HG03558 (cell line): Measurements from ENCODE around the gene MAN1A1.

ENCODE experiments used
- ATAC-seq: cut with Tn5 transposase; IDR thresholded peaks from one replicate; pipeline ENCODE4 v1.9.1; 2021; ENCODE audit warnings: moderate number of reproducible peaks; ENCODE audit not compliant: unreplicated experiment; ENCODE audit errors: extremely low read depth

MAN1A1 gene

DNA sequence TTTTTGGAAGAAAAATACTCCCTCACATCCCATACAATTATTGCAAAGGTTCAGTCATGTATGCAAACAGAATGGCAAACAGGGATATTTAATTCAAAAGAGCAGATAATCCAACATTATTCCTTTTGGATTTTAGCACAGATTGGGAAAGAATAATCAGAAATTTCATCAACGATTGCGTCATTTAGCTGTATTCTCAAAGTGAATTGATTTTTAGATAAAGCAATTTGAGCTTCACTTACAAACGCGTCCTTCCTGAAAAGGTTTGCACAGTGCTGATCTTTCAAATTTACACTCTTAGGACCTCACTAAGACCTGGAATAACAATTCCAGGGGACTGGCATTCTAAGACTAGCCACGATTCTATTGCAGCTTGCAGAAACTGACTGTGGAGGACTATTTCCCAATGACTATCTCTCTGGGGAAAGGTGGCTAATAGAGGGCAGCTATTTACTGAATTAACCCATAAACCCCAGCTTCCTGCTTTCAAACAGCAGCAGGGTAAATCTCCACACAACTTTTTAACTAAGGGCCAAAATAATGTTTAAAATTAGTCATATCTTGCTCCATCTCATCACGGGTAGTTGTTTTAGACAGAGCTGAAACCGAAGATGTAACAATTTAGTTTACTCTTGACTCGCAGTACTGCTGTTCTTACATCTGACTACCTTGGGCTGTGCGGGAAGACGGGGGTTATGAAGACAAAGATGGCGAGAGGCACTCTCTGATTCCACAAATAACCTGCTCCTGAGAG lies 139.9 kb downstream of the MAN1A1 start:
- ATAC-seq: peak; percentile 36

DNA sequence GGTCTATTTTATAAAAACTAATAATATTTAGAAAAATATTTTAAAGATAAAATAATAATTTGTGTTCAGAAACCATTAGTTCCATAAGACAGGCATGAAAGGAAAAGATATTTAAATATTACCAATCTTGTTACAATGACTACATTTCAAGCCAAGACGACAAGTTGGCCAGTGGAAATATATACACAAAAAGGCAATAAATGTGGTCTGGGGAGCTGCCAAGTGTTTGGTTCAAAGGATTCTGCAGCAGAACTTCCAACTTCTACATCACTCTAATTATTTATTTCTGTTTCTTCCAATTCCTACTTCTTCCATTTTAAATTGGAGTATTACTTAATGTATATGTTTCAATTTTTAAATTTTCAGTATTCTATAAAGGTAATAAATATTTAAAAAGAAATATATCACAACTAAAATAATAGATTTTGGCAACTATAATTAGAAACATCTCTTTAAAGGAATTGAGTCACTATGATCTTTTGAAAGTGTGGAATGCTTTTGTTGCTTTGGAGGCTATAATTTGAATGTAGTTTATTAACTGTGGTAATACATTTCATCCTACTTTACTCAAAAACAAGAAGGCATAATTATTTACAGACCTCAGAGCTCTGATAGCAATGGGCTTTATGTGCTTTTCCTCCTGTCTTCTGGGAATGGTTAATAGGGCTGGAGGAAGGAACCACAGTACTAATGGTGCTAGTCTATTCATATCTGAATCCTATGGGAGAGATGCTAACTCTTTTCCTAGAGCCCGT lies 141.4 kb downstream of the MAN1A1 start:
- ATAC-seq: no peak

GRCh38 chr6:119207327-119207726 lies 142.2 kb downstream of the MAN1A1 start:
- ATAC-seq: no peak

DNA sequence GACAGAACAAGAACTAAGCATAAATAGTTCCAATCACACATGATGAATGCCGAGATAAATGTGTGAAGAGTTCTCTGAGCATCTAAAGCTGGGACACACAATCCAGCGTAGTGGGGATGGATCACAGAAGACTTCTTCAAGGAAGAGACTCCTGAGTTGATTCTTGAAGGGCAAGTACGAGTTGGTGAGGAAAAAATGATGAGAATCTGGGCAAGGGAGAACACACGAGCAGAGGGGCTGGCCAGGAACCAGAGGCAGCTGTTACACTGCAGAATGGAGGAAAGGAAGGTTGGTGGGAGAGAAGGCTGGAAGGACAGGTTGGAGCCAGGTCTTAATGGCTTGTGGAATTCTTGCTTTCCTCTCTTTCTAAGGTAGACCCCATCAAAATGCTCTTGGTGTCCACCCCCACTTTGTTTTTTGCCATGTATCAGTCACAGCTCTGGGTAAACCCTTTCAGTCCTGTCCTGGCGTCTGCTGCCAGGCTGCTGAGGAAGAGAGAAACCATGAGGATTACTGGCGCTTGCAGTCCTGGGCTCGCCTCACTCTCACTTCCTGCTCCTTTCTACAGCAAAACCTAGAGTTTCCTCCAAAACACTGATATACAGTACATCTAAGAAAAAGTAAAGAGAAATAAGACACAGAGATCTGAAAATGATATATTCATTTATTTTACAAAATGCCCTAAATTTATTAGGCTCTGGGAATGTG lies 143.5 kb downstream of the MAN1A1 start:
- ATAC-seq: peak; percentile 78

DNA sequence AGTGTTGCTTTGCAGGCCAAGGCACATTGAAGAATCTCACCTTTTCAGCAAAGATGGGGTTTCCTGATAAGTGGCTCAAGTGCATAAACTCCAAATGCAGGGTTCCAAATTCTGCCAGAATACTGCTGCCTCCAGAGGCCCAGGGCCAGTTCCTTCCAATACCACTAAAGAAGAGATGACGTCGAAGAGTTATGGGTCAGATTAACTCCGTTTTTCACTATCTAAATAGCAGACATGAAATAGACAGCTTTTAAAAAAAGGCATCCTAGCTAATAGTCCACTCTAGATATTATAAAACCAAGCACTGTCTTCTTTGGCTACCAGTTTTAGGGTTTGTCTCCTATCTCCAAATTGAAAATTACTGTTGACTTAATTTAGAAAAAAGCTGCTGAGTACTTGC lies 144.8 kb downstream of the MAN1A1 start:
- no peak for ATAC-seq

- ATAC-seq: no peak
Measured at GRCh38 chr6:119201480-119201879, 148.1 kb downstream of the MAN1A1 start.

DNA sequence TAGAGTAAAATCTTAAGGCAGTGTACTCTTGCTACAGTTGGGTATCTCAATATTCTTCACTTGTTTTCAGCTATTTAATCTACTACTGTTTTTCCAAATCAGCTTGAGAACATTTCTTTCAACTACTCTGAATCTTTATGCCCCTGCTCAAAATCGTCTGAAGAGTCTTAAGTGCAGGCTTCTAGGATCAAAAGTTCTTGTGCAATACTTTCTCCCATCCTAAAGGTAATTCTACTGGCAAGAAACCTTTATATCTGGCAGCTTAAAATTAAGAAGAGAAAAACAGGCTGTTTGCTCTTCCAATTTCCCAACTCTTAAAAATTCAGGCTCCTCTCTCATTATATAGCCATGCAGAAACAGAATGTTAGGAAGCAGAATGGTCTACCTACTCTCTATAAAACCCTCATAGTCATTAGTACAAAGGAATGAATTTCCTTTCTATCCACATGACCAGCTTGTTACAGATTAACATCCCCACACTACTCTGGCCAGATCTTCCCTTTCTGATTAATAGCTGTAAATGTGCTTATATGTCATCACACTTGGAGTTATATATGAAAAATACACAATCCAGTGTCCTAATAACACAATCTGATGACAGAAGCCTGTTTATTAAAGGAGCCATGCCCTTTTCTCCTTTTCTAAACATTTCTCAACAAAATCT lies 148.9 kb downstream of the MAN1A1 start:
- no peak for ATAC-seq

- ATAC-seq: no peak
Measured at GRCh38 chr6:119197271-119197670, 152.3 kb downstream of the MAN1A1 start.

- no peak for ATAC-seq
Measured at GRCh38 chr6:119196715-119197114, 152.8 kb downstream of the MAN1A1 start.

- ATAC-seq: no peak
Measured at GRCh38 chr6:119195848-119196247, 153.7 kb downstream of the MAN1A1 start.

DNA sequence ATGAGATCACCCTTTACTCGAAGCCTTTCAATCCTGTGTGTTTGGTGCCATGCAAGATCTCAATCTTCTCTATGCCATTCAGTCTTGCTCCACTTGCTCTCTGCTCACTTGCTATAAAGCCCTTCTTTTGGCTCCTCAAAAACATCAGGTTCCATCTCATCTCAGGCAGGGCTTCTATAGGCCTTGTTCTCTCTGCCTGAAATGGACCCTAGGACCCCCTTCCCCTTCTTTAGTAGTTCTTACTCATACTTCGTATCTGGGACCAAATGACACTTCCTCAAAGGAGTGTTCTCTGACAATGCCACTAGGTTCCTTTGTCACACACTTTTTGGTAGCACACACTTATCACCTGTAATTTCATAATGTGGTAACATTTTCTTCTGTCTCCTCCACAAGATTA lies 154.4 kb downstream of the MAN1A1 start:
- ATAC-seq: no peak

DNA sequence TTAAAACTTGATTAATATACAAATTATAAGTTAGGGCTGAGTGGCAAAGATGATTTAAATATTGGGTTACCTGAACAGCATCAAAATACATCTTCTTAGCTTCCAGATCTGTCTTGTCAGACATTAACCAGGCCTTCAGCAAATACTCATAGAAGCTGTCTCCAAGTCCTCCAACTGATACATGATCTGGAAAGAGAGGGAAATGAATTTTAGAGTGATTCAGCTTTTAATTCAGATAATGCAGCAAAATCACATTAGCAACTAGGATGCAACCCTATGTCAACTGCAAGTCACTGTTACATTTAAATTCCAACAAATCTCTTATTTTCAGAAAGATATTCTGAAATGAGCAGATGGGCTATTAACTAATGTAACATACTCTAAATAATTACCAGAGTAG lies 155.9 kb downstream of the MAN1A1 start:
- ATAC-seq: no peak

- no peak for ATAC-seq
Measured at GRCh38 chr6:119192200-119192599, 157.4 kb downstream of the MAN1A1 start.

DNA sequence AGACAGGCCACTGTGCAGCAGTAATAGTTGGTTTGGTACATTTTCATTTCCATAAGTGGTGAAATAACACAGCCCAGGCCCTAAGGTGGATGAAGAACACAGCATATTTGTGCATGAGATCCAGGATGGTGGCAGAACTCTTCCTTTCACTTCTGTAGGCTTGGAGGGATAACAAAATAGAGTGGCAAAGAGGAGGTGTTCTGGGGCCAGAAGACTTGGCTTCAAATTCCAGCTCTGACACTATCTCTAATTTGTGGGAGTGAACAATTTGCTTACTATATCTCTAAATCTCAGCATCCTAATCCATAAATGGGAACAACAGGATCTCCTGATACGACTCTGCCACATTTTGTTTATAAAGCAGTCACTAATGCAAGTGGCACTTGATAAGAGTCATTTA lies 159.4 kb downstream of the MAN1A1 start:
- ATAC-seq: no peak

DNA sequence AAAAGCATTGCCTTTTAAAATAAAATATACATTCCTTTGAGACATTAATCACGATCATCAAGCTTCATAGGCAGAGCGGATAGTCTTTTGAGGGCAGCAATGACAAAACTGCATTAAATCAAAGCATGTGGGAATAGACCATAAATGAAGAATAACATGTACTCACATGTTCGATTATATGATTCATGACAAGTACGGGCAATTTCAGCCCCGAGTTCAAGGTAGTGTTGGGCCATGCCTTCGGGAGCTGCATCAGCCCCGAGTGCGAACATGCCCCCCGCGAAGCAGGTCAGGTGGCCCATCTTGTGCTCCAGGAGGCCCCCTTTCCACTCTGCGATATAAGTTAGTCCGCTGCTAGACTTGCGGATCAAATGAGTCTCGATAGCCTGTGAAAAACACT lies 160.1 kb downstream of the MAN1A1 start:
- ATAC-seq: no peak

DNA sequence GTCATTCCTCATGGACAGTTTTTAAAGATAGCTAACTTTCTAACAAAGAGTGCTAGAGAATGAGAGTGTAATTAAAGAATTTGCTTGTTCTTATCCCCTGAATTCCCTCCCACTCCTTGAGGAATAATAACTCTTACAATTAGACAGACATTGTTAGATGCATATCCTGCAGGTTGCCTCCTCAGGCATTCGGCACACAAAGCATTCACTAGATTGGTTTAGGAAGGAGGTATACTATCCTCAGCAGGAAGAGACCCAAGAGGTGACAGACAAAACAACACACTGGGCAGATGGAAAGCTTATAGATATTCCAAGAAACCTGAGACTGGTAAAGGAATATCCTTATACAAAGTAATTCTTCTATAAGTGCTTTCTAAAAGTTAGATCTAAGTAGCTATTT lies 162.0 kb downstream of the MAN1A1 start:
- ATAC-seq: no peak

DNA sequence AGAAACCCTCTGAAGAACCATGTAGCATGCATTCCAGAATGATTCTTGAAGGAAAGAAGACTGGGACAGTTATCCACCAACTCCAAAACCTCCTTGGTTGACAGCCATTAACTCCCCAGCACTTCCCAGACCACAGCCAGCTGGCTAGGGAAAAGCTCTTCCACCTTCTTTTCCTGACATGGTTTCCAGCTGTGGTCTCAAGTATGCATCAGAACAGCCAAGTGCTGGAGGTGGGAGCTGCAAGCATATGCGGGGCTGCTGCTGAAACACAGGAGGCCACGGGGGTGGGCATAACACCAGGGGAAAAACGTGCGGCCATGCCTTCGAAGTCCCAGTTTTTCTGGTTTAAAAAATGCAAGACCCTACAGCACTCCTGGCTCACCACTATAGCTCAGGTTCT lies 163.1 kb downstream of the MAN1A1 start:
- no peak for ATAC-seq

GRCh38 chr6:119184008-119184648 lies 165.4 kb downstream of the MAN1A1 start:
- ATAC-seq: no peak

- ATAC-seq: no peak
Measured at GRCh38 chr6:119183457-119183856, 166.1 kb downstream of the MAN1A1 start.

- no peak for ATAC-seq
Measured at GRCh38 chr6:119182875-119183274, 166.7 kb downstream of the MAN1A1 start.
